Neutrophil (primary cell): ENCODE results near the gene CD300LG.

Experiments
- H3K27ac ChIP-seq: fragments of 200-600 bp; sonication (generic); 2 replicates; pipeline ENCODE4 v1.5.1; 2016; ENCODE audit warnings: mild to moderate bottlenecking, moderate library complexity
- H3K27me3 ChIP-seq: fragments of 200-600 bp; sonication (generic); 2 replicates; pipeline ENCODE4 v1.6.0; 2016; ENCODE audit warnings: mild to moderate bottlenecking
- H3K36me3 ChIP-seq: fragments of 200-600 bp; sonication (generic); 2 replicates; pipeline ENCODE4 v1.5.1; 2017
- H3K4me1 ChIP-seq, 2 experiments: fragments of 200-600 bp in 1 of 2; sonication (generic) in 1 of 2; 1 replicate in 1 of 2; 2 replicates in 1 of 2; pipeline versions ENCODE4 v1.5.1 to v1.6.1; 2013 to 2016; ENCODE audit warnings: low read depth in 1 of 2, low read length in 1 of 2, mild to moderate bottlenecking in 1 of 2, moderate library complexity in 1 of 2; ENCODE audit not compliant: control insufficient read depth in 1 of 2, insufficient read depth in 1 of 2
- H3K4me3 ChIP-seq, 2 experiments: fragments of 200-600 bp in 1 of 2; sonication (generic) in 1 of 2; 1 replicate in 1 of 2; 2 replicates in 1 of 2; pipeline ENCODE4 v1.5.1; 2013 to 2016; ENCODE audit warnings: low read depth in 1 of 2, low read length in 1 of 2, mild to moderate bottlenecking in 1 of 2, moderate library complexity in 1 of 2
- H3K9me3 ChIP-seq: fragments of 200-600 bp; sonication (generic); 2 replicates; pipeline ENCODE4 v1.5.1; 2016
- CTCF ChIP-seq: fragments of 200-600 bp; sonication (generic); IDR thresholded peaks from 2 replicates; pipeline ENCODE4 v1.5.1; 2016; ENCODE audit warnings: antibody characterized with exemption

The CD300LG gene

GRCh38 chr17:43855061-43855460, 8.1 kb downstream of the CD300LG start:
- peaks cover 27% of the 10 kb centered on the region for H3K27me3 ChIP-seq

DNA sequence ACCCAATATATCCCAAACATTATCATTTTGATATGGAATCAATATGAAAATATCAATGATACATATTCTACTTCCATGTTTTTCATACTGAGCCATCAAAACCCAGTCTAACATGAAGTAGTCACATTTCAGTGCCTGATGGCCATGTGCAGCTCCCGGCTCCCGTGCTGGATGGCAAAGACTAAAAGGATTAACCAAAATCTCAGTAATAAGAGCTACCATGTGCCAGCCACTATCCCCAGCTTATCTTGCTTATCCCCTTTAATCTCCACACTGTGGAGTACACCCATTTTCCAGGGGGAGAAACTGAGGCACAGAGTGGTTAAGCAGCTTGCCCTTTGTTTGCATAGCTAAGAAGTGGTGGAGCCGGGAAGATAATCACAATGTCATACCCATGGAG, 9.2 kb downstream of the CD300LG start:
- TF ChIP-seq CTCF: no peak
- Histone ChIP-seq H3K4me1 (no peaks in the 10 kb centered on the region), H3K4me3 (no peak overlapping the region), H3K36me3 (no peaks in the 10 kb centered on the region), H3K27me3 (peaks cover 27% of the 10 kb centered on the region), H3K27ac (no peak overlapping the region), H3K9me3 (no peaks in the 10 kb centered on the region)

More at GRCh38 chr17:43855061-43855460, 8.1 kb downstream of the CD300LG start:
- no peak for TF ChIP-seq CTCF
- no peak overlapping the region for H3K27ac ChIP-seq
- no peaks in the 10 kb centered on the region for H3K36me3 ChIP-seq
- no peaks in the 10 kb centered on the region for H3K4me1 ChIP-seq
- no peak overlapping the region for H3K4me3 ChIP-seq
- H3K9me3 ChIP-seq: no peaks in the 10 kb centered on the region

- no peaks in the 10 kb centered on the region for H3K9me3 ChIP-seq
- H3K4me1 ChIP-seq: no peaks in the 10 kb centered on the region
- no peak overlapping the region for H3K27ac ChIP-seq
- H3K27me3 ChIP-seq: peaks cover 27% of the 10 kb centered on the region
- no peak overlapping the region for H3K4me3 ChIP-seq
- TF ChIP-seq CTCF: no peak
- no peaks in the 10 kb centered on the region for H3K36me3 ChIP-seq
These were observed 10.2 kb downstream of the CD300LG start for GRCh38 chr17:43857141-43857540.

DNA sequence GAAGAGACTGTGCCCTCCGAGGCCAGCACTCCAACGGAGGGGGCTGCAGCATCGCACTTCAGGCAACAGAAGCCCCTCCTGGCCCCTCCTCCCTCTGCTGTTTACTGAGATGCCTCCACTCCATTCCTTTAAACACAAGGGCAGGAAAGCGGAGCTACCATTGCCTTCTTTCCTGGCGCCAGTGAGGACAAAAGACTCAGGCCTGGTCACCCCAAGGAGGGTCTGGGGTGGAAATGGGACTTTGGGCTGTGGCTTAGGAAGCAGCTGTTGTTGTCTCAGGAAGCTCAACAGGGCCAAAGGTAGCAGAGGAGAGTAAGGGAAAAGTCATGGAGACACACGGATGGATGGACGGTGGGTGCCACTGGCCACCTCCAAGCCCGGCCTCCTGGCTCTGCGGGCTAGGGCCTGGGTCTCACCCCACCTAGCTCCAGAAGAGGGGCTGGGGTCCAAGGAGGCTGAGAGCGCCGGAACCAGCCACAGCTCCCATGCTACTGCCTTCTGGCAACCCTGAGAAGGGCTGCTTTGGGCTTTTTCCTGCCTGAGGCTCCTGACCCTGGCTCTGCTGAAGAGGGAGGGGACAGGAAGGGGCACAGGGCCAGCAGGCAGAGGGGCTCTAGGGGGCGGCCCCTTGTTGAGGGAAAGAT, 11.1 kb downstream of the CD300LG start:
- no peaks in the 10 kb centered on the region for H3K4me1 ChIP-seq
- H3K36me3 ChIP-seq: no peaks in the 10 kb centered on the region
- no peak overlapping the region for H3K27ac ChIP-seq
- peaks cover 27% of the 10 kb centered on the region for H3K27me3 ChIP-seq
- TF ChIP-seq CTCF: no peak
- no peaks in the 10 kb centered on the region for H3K9me3 ChIP-seq
- H3K4me3 ChIP-seq: no peak overlapping the region

DNA sequence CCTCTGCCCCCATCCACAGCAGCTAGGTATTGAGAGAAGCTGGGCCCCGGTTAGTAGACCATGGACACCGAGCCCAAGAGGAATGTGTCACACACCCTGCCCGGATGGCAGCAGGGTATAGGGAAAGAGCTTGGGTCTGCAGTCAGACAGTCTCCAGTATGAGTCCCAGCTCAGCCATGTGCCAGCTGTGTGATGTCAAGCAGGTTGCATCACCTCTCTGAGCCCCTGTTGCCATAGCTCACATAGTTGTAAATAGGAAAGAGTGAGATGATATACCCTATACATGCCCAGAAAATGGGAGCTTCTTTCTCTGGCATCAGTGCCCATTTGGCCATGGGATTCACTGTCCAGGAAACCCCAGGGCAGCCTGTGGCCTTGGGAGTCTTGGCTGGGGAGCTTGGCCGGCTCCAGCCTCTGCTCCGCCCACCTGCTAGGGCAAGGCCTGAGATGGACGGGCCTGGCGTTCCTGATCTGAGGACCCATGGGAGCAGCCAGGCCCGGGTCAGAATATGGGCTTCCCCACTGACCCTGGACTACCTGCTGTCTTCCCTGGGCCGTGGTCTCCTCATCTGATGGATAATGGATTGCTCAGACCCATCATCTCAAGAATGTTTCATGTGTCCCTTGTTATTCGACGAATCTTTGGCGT, 13.2 kb downstream of the CD300LG start:
- no peak overlapping the region for H3K27ac ChIP-seq
- no peak overlapping the region for H3K4me3 ChIP-seq
- H3K27me3 ChIP-seq: peaks cover 24% of the 10 kb centered on the region
- H3K36me3 ChIP-seq: no peaks in the 10 kb centered on the region
- TF ChIP-seq CTCF: no peak
- H3K4me1 ChIP-seq: no peaks in the 10 kb centered on the region
- no peaks in the 10 kb centered on the region for H3K9me3 ChIP-seq
